HepG2 (cell line): ENCODE results near the gene GATD1. TPM values are rescaled to one million over a fixed set of nuclear protein-coding genes. Genes with fewer than 3 reads are reported as not detected.

Source experiments
- CCDC6 ChIP-seq: sonication (generic); formaldehyde crosslinking; IDR thresholded peaks from 2 replicates; pipeline ENCODE4 v1.8.1; 2022; ENCODE audit warnings: mild to moderate bottlenecking, missing genetic modification reagents, moderate library complexity
- IRF2 ChIP-seq: IDR thresholded peaks from 2 replicates; pipeline ENCODE4 v1.6.1; 2018; ENCODE audit warnings: missing genetic modification reagents, missing compliant biosample characterization
- KDM2A ChIP-seq: sonication (generic); formaldehyde crosslinking; IDR thresholded peaks from 2 replicates; pipeline ENCODE4 v1.4.0; 2020; ENCODE audit warnings: low read depth, missing genetic modification reagents, borderline replicate concordance
- KLF15 ChIP-seq: sonication (generic); formaldehyde crosslinking; IDR thresholded peaks from 2 replicates; pipeline ENCODE4 v1.8.1; 2023; ENCODE audit warnings: borderline replicate concordance, mild to moderate bottlenecking, inconsistent platforms, missing genetic modification reagents, mixed read lengths
- MAFK ChIP-seq, 2 experiments: IDR thresholded peaks in 1 of 2; conservative IDR thresholded peaks in 1 of 2; 2 replicates each; pipeline ENCODE4 v1.6.1; 2011; ENCODE audit warnings: improper control_type of control experiment in 2 of 2, low read length in 2 of 2
- MIER3 ChIP-seq: IDR thresholded peaks from 2 replicates; pipeline ENCODE4 v1.6.1; 2016; ENCODE audit warnings: missing compliant biosample characterization, borderline replicate concordance
- RARA ChIP-seq: IDR thresholded peaks from 2 replicates; pipeline ENCODE4 v1.6.1; 2016; ENCODE audit warnings: missing genetic modification reagents, missing compliant biosample characterization
- RFXAP ChIP-seq: sonication (generic); formaldehyde crosslinking; IDR thresholded peaks from 2 replicates; pipeline ENCODE4 v1.4.0; 2020; ENCODE audit warnings: missing genetic modification reagents, borderline replicate concordance
- RXRA ChIP-seq: sonication (generic); formaldehyde crosslinking; IDR thresholded peaks from 2 replicates; pipeline ENCODE4 v1.5.1; 2020; ENCODE audit warnings: missing genetic modification reagents
- RXRB ChIP-seq: IDR thresholded peaks from 2 replicates; pipeline ENCODE4 v1.6.1; 2016; ENCODE audit warnings: borderline replicate concordance, missing genetic modification reagents, missing compliant biosample characterization
- SAFB2 ChIP-seq: sonication (generic); formaldehyde crosslinking; IDR thresholded peaks from 2 replicates; pipeline ENCODE4 v1.5.1; 2020; ENCODE audit warnings: missing genetic modification reagents, low read depth, mild to moderate bottlenecking, borderline replicate concordance
- SALL1 ChIP-seq: sonication (generic); formaldehyde crosslinking; IDR thresholded peaks from 2 replicates; pipeline ENCODE4 v1.8.0; 2022; ENCODE audit warnings: mild to moderate bottlenecking, missing genetic modification reagents
- SKI ChIP-seq: fragments of 450-650 bp; IDR thresholded peaks from one replicate; pipeline ENCODE4 v1.6.1; 2018; ENCODE audit warnings: mild to moderate bottlenecking; ENCODE audit not compliant: partially characterized antibody
- TBL1XR1 ChIP-seq: fragments of 150-350 bp; IDR thresholded peaks from 2 replicates; pipeline ENCODE4 v1.6.1; 2014; ENCODE audit warnings: borderline replicate concordance, low read length; ENCODE audit not compliant: partially characterized antibody
- TEAD3 ChIP-seq: optimal IDR thresholded peaks from 2 replicates; pipeline ENCODE3; 2016; ENCODE audit warnings: borderline replicate concordance
- ZNF263 ChIP-seq: sonication (generic); formaldehyde crosslinking; IDR thresholded peaks from 2 replicates; pipeline ENCODE4 v1.4.0; 2020; ENCODE audit warnings: missing genetic modification reagents
- ZNF782 ChIP-seq: sonication (generic); formaldehyde crosslinking; IDR thresholded peaks from 2 replicates; pipeline ENCODE4 v1.4.0; 2020; ENCODE audit warnings: missing genetic modification reagents, mild to moderate bottlenecking, borderline replicate concordance
- polyA plus RNA-seq, 8 experiments: library from polyadenylated mRNA; depleted of rRNA in 3 of 8; stranded (reverse) in 7 of 8; unstranded in 1 of 8; fragments of >200 nt; fragmentation: Illumina TruSeq in 4 of 8; extraction: Trizol in 4 of 8; gene quantifications; 2 replicates each; pipeline versions ENCODE4 v1.2.1 to v1.2.3, GENCODE V29; 2011 to 2016; ENCODE audit warnings: low read depth in 4 of 8, missing spikeins in 1 of 8, mixed read lengths in 1 of 8; ENCODE audit not compliant: insufficient read depth in 1 of 8
- total RNA-seq, 5 experiments: library from RNA; depleted of rRNA; stranded (reverse); fragments of >200 nt; fragmentation: Illumina TruSeq; extraction: Trizol; gene quantifications; 2 replicates each; pipeline ENCODE4 v1.2.3, GENCODE V29; 2016; ENCODE audit warnings: low read depth in 1 of 5
- TF ChIP-seq, protein P1 (sequence below), 2 experiments: sonication (generic) in 1 of 2; formaldehyde crosslinking in 1 of 2; IDR thresholded peaks; 2 replicates each; pipeline versions ENCODE4 v1.6.1 to v1.9.0; 2014 to 2022; ENCODE audit warnings: antibody characterized with exemption in 1 of 2, borderline replicate concordance in 1 of 2, inconsistent platforms in 1 of 2, low read depth in 1 of 2, missing genetic modification reagents in 1 of 2
- TF ChIP-seq, protein P2 (sequence below): sonication (generic); formaldehyde crosslinking; IDR thresholded peaks from 2 replicates; pipeline ENCODE4 v1.5.0; 2020; ENCODE audit warnings: mild to moderate bottlenecking, missing genetic modification reagents, borderline replicate concordance

Gene GATD1
- total and polyA plus RNA-seq, 2 of the 13 experiments (the other 11 are each of a cell fraction or from before 2014, with no cell fraction given): 31.3 to 60.5 TPM

- TF ChIP-seq RARA (CRISPR knock-in tag): peak; percentile 49; the same call in 1 of the 2 replicates
- TF ChIP-seq ZNF782: no peak
- no peak for TF ChIP-seq SALL1 (CRISPR knock-in tag)
- no peak for TF ChIP-seq KLF15
- TF ChIP-seq MAFK (conservative IDR thresholded peaks at IDR 0.05 in 1 of 2, IDR thresholded peaks at IDR 0.05 in 1 of 2; ENCODE audit: low read length in 2 of 2): no peak
- TF ChIP-seq TEAD3 (CRISPR knock-in tag): peak; percentile 76
- TF ChIP-seq, protein P1, sequence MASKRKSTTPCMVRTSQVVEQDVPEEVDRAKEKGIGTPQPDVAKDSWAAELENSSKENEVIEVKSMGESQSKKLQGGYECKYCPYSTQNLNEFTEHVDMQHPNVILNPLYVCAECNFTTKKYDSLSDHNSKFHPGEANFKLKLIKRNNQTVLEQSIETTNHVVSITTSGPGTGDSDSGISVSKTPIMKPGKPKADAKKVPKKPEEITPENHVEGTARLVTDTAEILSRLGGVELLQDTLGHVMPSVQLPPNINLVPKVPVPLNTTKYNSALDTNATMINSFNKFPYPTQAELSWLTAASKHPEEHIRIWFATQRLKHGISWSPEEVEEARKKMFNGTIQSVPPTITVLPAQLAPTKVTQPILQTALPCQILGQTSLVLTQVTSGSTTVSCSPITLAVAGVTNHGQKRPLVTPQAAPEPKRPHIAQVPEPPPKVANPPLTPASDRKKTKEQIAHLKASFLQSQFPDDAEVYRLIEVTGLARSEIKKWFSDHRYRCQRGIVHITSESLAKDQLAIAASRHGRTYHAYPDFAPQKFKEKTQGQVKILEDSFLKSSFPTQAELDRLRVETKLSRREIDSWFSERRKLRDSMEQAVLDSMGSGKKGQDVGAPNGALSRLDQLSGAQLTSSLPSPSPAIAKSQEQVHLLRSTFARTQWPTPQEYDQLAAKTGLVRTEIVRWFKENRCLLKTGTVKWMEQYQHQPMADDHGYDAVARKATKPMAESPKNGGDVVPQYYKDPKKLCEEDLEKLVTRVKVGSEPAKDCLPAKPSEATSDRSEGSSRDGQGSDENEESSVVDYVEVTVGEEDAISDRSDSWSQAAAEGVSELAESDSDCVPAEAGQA (IDR thresholded peaks at IDR 0.05; ENCODE audit: low read depth): no peak
- TF ChIP-seq, protein P1 (CRISPR knock-in tag; IDR thresholded peaks at IDR 0.05; ENCODE audit: borderline replicate concordance): no peak
- TF ChIP-seq RXRA: peak; percentile 77
- 0 out of 2 replicates have a peak, but pooled peaks have one; percentile 18 for TF ChIP-seq RXRB (CRISPR knock-in tag)
- TF ChIP-seq SAFB2: no peak
- no peak for TF ChIP-seq CCDC6
- TF ChIP-seq ZNF263 (CRISPR knock-in tag): peak; percentile 77; the same call in 1 of the 2 replicates
- TF ChIP-seq IRF2 (CRISPR knock-in tag): no peak
- no peak for TF ChIP-seq KDM2A
- 0 out of 2 replicates have a peak, but pooled peaks have one; percentile 1 for TF ChIP-seq RFXAP
- no peak for TF ChIP-seq TBL1XR1
- TF ChIP-seq, protein P2, sequence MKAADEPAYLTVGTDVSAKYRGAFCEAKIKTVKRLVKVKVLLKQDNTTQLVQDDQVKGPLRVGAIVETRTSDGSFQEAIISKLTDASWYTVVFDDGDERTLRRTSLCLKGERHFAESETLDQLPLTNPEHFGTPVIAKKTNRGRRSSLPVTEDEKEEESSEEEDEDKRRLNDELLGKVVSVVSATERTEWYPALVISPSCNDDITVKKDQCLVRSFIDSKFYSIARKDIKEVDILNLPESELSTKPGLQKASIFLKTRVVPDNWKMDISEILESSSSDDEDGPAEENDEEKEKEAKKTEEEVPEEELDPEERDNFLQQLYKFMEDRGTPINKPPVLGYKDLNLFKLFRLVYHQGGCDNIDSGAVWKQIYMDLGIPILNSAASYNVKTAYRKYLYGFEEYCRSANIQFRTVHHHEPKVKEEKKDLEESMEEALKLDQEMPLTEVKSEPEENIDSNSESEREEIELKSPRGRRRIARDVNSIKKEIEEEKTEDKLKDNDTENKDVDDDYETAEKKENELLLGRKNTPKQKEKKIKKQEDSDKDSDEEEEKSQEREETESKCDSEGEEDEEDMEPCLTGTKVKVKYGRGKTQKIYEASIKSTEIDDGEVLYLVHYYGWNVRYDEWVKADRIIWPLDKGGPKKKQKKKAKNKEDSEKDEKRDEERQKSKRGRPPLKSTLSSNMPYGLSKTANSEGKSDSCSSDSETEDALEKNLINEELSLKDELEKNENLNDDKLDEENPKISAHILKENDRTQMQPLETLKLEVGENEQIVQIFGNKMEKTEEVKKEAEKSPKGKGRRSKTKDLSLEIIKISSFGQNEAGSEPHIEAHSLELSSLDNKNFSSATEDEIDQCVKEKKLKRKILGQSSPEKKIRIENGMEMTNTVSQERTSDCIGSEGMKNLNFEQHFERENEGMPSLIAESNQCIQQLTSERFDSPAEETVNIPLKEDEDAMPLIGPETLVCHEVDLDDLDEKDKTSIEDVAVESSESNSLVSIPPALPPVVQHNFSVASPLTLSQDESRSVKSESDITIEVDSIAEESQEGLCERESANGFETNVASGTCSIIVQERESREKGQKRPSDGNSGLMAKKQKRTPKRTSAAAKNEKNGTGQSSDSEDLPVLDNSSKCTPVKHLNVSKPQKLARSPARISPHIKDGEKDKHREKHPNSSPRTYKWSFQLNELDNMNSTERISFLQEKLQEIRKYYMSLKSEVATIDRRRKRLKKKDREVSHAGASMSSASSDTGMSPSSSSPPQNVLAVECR (CRISPR knock-in tag): peak; percentile 15; the same call in 1 of the 2 replicates
- peak; percentile 49 for TF ChIP-seq SKI
- TF ChIP-seq MIER3 (CRISPR knock-in tag): 0 out of 2 replicates have a peak, but pooled peaks have one; percentile 38
These were observed 43.6 kb upstream of the GATD1 start (continued) for GRCh38 chr11:820655-821511.
